K562 (cell line): ENCODE data around the gene DGCR8. TPM values are rescaled to one million over a fixed set of nuclear protein-coding genes. Genes with fewer than 3 reads are reported as not detected.

Experiments used
- CHD1 ChIP-seq: fragments of 200-600 bp; sonication (generic); IDR thresholded peaks from one replicate; pipeline ENCODE4 v1.6.1; 2012; ENCODE audit warnings: mild to moderate bottlenecking, moderate library complexity, low read length, inconsistent platforms
- ELF4 ChIP-seq: fragments of 450-650 bp; formaldehyde crosslinking; IDR thresholded peaks from 2 replicates; pipeline ENCODE4 v1.4.0; 2022; ENCODE audit warnings: missing genetic modification characterization
- HNRNPK ChIP-seq: fragments of 200-400 bp; formaldehyde crosslinking; IDR thresholded peaks from one replicate; pipeline ENCODE4 v1.6.1; 2018; ENCODE audit warnings: mild to moderate bottlenecking, low read depth, low read length; ENCODE audit not compliant: poor library complexity, severe bottlenecking
- PPARD ChIP-seq: fragments of 250-450 bp; sonication (Bioruptor Pico); IDR thresholded peaks from 2 replicates; pipeline ENCODE4 v1.8.0; 2022; ENCODE audit warnings: inconsistent platforms, mild to moderate bottlenecking, moderate library complexity
- SIRT6 ChIP-seq: IDR thresholded peaks from one replicate; pipeline ENCODE4 v1.6.1; 2012; ENCODE audit warnings: low read depth, mild to moderate bottlenecking, control low read depth, inconsistent platforms, low read length, moderate library complexity
- STAT5A ChIP-seq: IDR thresholded peaks from 2 replicates; pipeline ENCODE4 v1.6.1; 2012; ENCODE audit warnings: low read length, inconsistent platforms, borderline replicate concordance
- polyA plus RNA-seq, 8 experiments: library from polyadenylated mRNA; depleted of rRNA in 4 of 8; stranded (reverse) in 5 of 8; unstranded in 3 of 8; fragments of >200 nt; fragmentation: Nextera tagmentation in 2 of 8; fragmentation: Illumina TruSeq in 1 of 8; extraction: Ambion mirVana in 2 of 8; extraction: Trizol in 1 of 8; gene quantifications; 2 replicates each; pipeline versions ENCODE4 v1.2.1 to v1.2.3, GENCODE V29; 2011 to 2014; ENCODE audit warnings: inconsistent platforms in 1 of 8, missing spikeins in 1 of 8
- total RNA-seq, 7 experiments: library from RNA; depleted of rRNA in 6 of 7; stranded (reverse); fragments of >200 nt in 6 of 7; fragmentation: Illumina TruSeq in 2 of 7; extraction: Trizol in 2 of 7; gene quantifications; 2 replicates each; pipeline versions ENCODE4 v1.2.1 to v1.2.3, GENCODE V29; 2011 to 2021; ENCODE audit warnings: low replicate concordance in 1 of 7
- TF ChIP-seq, protein P1 (sequence below): fragments of 450-650 bp; IDR thresholded peaks from 2 replicates; pipeline ENCODE4 v1.6.1; 2016; ENCODE audit warnings: mild to moderate bottlenecking, moderate library complexity
- TF ChIP-seq, protein P2 (sequence below): fragments of 150-350 bp; IDR thresholded peaks from 2 replicates; pipeline ENCODE4 v1.6.1; 2014; ENCODE audit warnings: low read depth, mild to moderate bottlenecking, low read length, borderline replicate concordance
- TF ChIP-seq, protein P3 (sequence below): fragments of 450-650 bp; IDR thresholded peaks from 2 replicates; pipeline ENCODE4 v1.6.1; 2016; ENCODE audit warnings: borderline replicate concordance

The DGCR8 gene
- total and polyA plus RNA-seq, 9 of the 15 experiments (the other 6 are each of a cell fraction or from before 2014, with no cell fraction given): 5.9 to 144 (median 80.1) TPM

DNA sequence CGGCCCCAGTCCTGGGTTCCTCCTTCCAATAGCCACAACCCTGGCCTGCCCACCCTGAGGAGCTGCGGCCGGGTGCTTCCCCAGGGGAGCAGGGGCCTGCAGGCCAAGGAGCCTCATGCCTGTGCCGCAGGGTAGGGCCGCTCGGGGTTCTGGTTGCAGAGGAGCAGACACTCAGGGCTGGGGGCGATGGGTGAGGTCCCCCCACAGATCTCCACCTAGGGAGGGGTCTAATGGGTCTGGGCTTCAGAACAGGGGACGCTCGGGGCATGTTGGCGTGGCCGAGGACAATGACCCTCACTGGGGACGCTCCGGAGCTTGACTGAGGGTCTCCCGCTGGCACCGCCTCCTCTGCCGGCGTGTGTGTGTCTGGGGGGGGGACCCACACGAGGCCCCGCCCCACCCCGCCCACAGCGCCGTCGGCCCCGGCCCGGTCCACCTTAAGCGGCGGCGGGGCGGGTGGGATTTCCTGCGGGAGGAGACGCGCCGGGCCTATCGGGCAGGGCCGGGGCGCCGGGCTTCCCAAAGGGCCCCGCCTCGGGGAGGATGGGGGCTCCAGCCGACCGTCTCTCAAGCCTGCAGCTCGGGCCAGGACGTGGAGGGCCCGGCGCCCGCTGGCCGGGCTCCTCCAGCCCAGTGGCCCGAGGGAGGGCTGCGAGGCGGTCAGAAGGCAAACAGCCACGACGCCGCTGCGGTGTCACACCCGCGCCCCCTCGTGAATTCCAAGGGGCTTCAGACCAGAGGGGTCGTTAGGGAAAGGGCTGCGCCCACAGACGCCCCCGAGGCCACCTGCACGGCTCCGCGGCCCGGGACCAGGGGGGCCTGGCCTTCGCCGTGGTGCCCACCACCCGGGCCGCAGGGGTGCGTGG, 50.9 kb downstream of the DGCR8 start (continued):
- TF ChIP-seq, protein P1, sequence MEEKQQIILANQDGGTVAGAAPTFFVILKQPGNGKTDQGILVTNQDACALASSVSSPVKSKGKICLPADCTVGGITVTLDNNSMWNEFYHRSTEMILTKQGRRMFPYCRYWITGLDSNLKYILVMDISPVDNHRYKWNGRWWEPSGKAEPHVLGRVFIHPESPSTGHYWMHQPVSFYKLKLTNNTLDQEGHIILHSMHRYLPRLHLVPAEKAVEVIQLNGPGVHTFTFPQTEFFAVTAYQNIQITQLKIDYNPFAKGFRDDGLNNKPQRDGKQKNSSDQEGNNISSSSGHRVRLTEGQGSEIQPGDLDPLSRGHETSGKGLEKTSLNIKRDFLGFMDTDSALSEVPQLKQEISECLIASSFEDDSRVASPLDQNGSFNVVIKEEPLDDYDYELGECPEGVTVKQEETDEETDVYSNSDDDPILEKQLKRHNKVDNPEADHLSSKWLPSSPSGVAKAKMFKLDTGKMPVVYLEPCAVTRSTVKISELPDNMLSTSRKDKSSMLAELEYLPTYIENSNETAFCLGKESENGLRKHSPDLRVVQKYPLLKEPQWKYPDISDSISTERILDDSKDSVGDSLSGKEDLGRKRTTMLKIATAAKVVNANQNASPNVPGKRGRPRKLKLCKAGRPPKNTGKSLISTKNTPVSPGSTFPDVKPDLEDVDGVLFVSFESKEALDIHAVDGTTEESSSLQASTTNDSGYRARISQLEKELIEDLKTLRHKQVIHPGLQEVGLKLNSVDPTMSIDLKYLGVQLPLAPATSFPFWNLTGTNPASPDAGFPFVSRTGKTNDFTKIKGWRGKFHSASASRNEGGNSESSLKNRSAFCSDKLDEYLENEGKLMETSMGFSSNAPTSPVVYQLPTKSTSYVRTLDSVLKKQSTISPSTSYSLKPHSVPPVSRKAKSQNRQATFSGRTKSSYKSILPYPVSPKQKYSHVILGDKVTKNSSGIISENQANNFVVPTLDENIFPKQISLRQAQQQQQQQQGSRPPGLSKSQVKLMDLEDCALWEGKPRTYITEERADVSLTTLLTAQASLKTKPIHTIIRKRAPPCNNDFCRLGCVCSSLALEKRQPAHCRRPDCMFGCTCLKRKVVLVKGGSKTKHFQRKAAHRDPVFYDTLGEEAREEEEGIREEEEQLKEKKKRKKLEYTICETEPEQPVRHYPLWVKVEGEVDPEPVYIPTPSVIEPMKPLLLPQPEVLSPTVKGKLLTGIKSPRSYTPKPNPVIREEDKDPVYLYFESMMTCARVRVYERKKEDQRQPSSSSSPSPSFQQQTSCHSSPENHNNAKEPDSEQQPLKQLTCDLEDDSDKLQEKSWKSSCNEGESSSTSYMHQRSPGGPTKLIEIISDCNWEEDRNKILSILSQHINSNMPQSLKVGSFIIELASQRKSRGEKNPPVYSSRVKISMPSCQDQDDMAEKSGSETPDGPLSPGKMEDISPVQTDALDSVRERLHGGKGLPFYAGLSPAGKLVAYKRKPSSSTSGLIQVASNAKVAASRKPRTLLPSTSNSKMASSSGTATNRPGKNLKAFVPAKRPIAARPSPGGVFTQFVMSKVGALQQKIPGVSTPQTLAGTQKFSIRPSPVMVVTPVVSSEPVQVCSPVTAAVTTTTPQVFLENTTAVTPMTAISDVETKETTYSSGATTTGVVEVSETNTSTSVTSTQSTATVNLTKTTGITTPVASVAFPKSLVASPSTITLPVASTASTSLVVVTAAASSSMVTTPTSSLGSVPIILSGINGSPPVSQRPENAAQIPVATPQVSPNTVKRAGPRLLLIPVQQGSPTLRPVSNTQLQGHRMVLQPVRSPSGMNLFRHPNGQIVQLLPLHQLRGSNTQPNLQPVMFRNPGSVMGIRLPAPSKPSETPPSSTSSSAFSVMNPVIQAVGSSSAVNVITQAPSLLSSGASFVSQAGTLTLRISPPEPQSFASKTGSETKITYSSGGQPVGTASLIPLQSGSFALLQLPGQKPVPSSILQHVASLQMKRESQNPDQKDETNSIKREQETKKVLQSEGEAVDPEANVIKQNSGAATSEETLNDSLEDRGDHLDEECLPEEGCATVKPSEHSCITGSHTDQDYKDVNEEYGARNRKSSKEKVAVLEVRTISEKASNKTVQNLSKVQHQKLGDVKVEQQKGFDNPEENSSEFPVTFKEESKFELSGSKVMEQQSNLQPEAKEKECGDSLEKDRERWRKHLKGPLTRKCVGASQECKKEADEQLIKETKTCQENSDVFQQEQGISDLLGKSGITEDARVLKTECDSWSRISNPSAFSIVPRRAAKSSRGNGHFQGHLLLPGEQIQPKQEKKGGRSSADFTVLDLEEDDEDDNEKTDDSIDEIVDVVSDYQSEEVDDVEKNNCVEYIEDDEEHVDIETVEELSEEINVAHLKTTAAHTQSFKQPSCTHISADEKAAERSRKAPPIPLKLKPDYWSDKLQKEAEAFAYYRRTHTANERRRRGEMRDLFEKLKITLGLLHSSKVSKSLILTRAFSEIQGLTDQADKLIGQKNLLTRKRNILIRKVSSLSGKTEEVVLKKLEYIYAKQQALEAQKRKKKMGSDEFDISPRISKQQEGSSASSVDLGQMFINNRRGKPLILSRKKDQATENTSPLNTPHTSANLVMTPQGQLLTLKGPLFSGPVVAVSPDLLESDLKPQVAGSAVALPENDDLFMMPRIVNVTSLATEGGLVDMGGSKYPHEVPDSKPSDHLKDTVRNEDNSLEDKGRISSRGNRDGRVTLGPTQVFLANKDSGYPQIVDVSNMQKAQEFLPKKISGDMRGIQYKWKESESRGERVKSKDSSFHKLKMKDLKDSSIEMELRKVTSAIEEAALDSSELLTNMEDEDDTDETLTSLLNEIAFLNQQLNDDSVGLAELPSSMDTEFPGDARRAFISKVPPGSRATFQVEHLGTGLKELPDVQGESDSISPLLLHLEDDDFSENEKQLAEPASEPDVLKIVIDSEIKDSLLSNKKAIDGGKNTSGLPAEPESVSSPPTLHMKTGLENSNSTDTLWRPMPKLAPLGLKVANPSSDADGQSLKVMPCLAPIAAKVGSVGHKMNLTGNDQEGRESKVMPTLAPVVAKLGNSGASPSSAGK: no peak
- peak; percentile 94 for TF ChIP-seq CHD1
- TF ChIP-seq, protein P2, sequence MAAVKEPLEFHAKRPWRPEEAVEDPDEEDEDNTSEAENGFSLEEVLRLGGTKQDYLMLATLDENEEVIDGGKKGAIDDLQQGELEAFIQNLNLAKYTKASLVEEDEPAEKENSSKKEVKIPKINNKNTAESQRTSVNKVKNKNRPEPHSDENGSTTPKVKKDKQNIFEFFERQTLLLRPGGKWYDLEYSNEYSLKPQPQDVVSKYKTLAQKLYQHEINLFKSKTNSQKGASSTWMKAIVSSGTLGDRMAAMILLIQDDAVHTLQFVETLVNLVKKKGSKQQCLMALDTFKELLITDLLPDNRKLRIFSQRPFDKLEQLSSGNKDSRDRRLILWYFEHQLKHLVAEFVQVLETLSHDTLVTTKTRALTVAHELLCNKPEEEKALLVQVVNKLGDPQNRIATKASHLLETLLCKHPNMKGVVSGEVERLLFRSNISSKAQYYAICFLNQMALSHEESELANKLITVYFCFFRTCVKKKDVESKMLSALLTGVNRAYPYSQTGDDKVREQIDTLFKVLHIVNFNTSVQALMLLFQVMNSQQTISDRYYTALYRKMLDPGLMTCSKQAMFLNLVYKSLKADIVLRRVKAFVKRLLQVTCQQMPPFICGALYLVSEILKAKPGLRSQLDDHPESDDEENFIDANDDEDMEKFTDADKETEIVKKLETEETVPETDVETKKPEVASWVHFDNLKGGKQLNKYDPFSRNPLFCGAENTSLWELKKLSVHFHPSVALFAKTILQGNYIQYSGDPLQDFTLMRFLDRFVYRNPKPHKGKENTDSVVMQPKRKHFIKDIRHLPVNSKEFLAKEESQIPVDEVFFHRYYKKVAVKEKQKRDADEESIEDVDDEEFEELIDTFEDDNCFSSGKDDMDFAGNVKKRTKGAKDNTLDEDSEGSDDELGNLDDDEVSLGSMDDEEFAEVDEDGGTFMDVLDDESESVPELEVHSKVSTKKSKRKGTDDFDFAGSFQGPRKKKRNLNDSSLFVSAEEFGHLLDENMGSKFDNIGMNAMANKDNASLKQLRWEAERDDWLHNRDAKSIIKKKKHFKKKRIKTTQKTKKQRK: no peak
- peak; percentile 63; the same call in 1 of the 2 replicates for TF ChIP-seq PPARD
- no peak for TF ChIP-seq HNRNPK
- no peak for TF ChIP-seq STAT5A
- TF ChIP-seq ELF4 (CRISPR knock-in tag): 0 out of 2 replicates have a peak, but pooled peaks have one; percentile 42
- TF ChIP-seq, protein P3, sequence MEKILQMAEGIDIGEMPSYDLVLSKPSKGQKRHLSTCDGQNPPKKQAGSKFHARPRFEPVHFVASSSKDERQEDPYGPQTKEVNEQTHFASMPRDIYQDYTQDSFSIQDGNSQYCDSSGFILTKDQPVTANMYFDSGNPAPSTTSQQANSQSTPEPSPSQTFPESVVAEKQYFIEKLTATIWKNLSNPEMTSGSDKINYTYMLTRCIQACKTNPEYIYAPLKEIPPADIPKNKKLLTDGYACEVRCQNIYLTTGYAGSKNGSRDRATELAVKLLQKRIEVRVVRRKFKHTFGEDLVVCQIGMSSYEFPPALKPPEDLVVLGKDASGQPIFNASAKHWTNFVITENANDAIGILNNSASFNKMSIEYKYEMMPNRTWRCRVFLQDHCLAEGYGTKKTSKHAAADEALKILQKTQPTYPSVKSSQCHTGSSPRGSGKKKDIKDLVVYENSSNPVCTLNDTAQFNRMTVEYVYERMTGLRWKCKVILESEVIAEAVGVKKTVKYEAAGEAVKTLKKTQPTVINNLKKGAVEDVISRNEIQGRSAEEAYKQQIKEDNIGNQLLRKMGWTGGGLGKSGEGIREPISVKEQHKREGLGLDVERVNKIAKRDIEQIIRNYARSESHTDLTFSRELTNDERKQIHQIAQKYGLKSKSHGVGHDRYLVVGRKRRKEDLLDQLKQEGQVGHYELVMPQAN: no peak
- no peak for TF ChIP-seq SIRT6
